Endothelial cell of umbilical vein (primary cell): ENCODE data around the gene CFAP107. TPM values are rescaled to one million over a fixed set of nuclear protein-coding genes. Genes with fewer than 3 reads are reported as not detected.
"Not testable (repeated sequence)": the region's sequence is repeated elsewhere in the genome, so short reads cannot be mapped to it uniquely, and the experiment has no call there.

ENCODE experiments used
- BruUV-seq: library from RNA; stranded (reverse); fragments of 400-500 nt; replicated peaks from 2 replicates; lab custom pipeline; 2021; lab: Mats Ljungman, UMichigan
- CTCF ChIA-PET: fragments of 300-600, 350-600 bp; sonication (Branson Sonifier 250); formaldehyde crosslinking; loops from one replicate; lab custom pipeline; 2021; ENCODE audit warnings: antibody characterized with exemption, inconsistent platforms; lab: Charles Lee
- POLR2A ChIA-PET: fragments of 300-600, 350-600 bp; sonication (Branson Sonifier 250); formaldehyde crosslinking; loops from one replicate; lab custom pipeline; 2021; ENCODE audit warnings: antibody characterized with exemption, inconsistent platforms; lab: Charles Lee
- DNase-seq: peaks from one replicate; pipeline ENCODE4 v3.0.0-alpha.2; 2011; ENCODE audit warnings: low read depth, low spot score
- FAIRE-seq: peaks from 2 replicates; lab custom pipeline; 2011; peaks lifted over from hg19 to GRCh38; lab: Jason Lieb, UNC
- H2AFZ ChIP-seq: 2 replicates; pipeline ENCODE4 v1.6.0; 2012; ENCODE audit warnings: low read depth, low read length, control low read depth, inconsistent platforms
- H3K27ac ChIP-seq: 2 replicates; pipeline ENCODE4 v1.5.1; 2011; ENCODE audit warnings: low read depth, mild to moderate bottlenecking, control low read depth, low read length, moderate library complexity; ENCODE audit not compliant: insufficient read depth
- H3K27me3 ChIP-seq, 2 experiments: 2 replicates each; pipeline versions ENCODE4 v1.6.0 to v1.6.1; 2011; ENCODE audit warnings: low read length in 2 of 2, mixed read lengths in 1 of 2; ENCODE audit not compliant: control insufficient read depth in 2 of 2, insufficient read depth in 2 of 2
- H3K36me3 ChIP-seq, 2 experiments: 2 replicates in 1 of 2; 3 replicates in 1 of 2; pipeline ENCODE4 v1.5.1; 2011; ENCODE audit warnings: low read length in 2 of 2, mild to moderate bottlenecking in 1 of 2, moderate library complexity in 1 of 2; ENCODE audit not compliant: control insufficient read depth in 2 of 2, insufficient read depth in 2 of 2; ENCODE audit errors: extremely low read depth in 1 of 2
- H3K4me1 ChIP-seq: 3 replicates; pipeline ENCODE4 v1.5.1; 2011; ENCODE audit warnings: mild to moderate bottlenecking, low read length; ENCODE audit not compliant: control insufficient read depth, insufficient read depth; ENCODE audit errors: extremely low read depth
- H3K4me2 ChIP-seq: 2 replicates; pipeline ENCODE4 v1.6.1; 2011; ENCODE audit warnings: low read length, control low read depth, mixed read lengths; ENCODE audit not compliant: insufficient read depth
- H3K4me3 ChIP-seq, 3 experiments: fragments of 200-600 bp in 1 of 3; sonication (generic), shearing (Covaris generic) in 1 of 3; replicated peaks in 1 of 3; 2 replicates each; pipeline ENCODE4 v1.5.1; 2011 to 2016; ENCODE audit warnings: control low read depth in 3 of 3, low read length in 3 of 3, mild to moderate bottlenecking in 2 of 3, inconsistent platforms in 1 of 3, low read depth in 1 of 3, moderate library complexity in 1 of 3; ENCODE audit not compliant: insufficient read depth in 1 of 3
- H3K79me2 ChIP-seq: 2 replicates; pipeline ENCODE4 v1.6.0; 2012; ENCODE audit warnings: low read length, inconsistent platforms; ENCODE audit not compliant: control insufficient read depth, insufficient read depth
- H3K9ac ChIP-seq: replicated peaks from 2 replicates; pipeline ENCODE3; 2011; ENCODE audit warnings: low read length, control low read depth; ENCODE audit not compliant: insufficient read depth; ENCODE audit errors: extremely low read depth
- H3K9me1 ChIP-seq: replicated peaks from 3 replicates; pipeline ENCODE4 v1.6.0; 2011; ENCODE audit warnings: mild to moderate bottlenecking, low read length; ENCODE audit not compliant: control insufficient read depth, insufficient read depth; ENCODE audit errors: extremely low read depth
- H3K9me3 ChIP-seq: replicated peaks from 2 replicates; pipeline ENCODE4 v1.5.1; 2012; ENCODE audit warnings: low read length, inconsistent platforms; ENCODE audit not compliant: control insufficient read depth, insufficient read depth
- H4K20me1 ChIP-seq: replicated peaks from 2 replicates; pipeline ENCODE3; 2011; ENCODE audit warnings: mild to moderate bottlenecking, low read length; ENCODE audit not compliant: control insufficient read depth, insufficient read depth; ENCODE audit errors: extremely low read depth
- EZH2 ChIP-seq: IDR thresholded peaks from 2 replicates; pipeline ENCODE4 v1.6.1; 2012; ENCODE audit warnings: borderline replicate concordance, low read depth, mild to moderate bottlenecking, moderate library complexity, low read length, inconsistent platforms; ENCODE audit not compliant: severe bottlenecking
- FOS ChIP-seq: IDR thresholded peaks from 2 replicates; pipeline ENCODE4 v1.6.1; 2011; ENCODE audit warnings: mild to moderate bottlenecking, low read length, moderate library complexity, borderline replicate concordance; ENCODE audit not compliant: insufficient read depth
- GATA2 ChIP-seq: IDR thresholded peaks from 2 replicates; pipeline ENCODE4 v1.7.0; 2011; ENCODE audit warnings: low read depth, mild to moderate bottlenecking, moderate library complexity, mixed read lengths, low read length; ENCODE audit not compliant: insufficient read length, insufficient read depth
- JUN ChIP-seq: IDR thresholded peaks from 2 replicates; pipeline ENCODE4 v1.6.1; 2011; ENCODE audit warnings: borderline replicate concordance, low read depth; ENCODE audit not compliant: insufficient read length, insufficient read depth
- MYC ChIP-seq: IDR thresholded peaks from one replicate; pipeline ENCODE4 v1.6.1; 2011; ENCODE audit warnings: mild to moderate bottlenecking, low read depth, low read length
- POLR2A ChIP-seq: IDR thresholded peaks from 2 replicates; pipeline ENCODE4 v1.6.1; 2012; ENCODE audit warnings: low read depth, mild to moderate bottlenecking, control low read depth, low read length
- POLR2AphosphoS5 ChIP-seq: IDR thresholded peaks from 2 replicates; pipeline ENCODE4 v1.6.1; 2012; ENCODE audit warnings: low read depth, mild to moderate bottlenecking, control low read depth, low read length, moderate library complexity; ENCODE audit not compliant: insufficient read depth
- dilution Hi-C: fragments of 300-500 bp; cut with MboI; formaldehyde crosslinking; loops from one replicate; pipeline ENCODE4 v1.15.0; 2019; ENCODE audit warnings: low sequenced_read_pairs; ENCODE audit not compliant: extremely low pct_ligation_motif_present
- intact Hi-C: fragments of 100-400 bp; cut with micrococcal nuclease; formaldehyde crosslinking; loops from one replicate; pipeline ENCODE4 v1.10.0; 2022
- polyA plus RNA-seq, 4 experiments: library from polyadenylated mRNA; depleted of rRNA in 3 of 4; stranded (reverse) in 3 of 4; unstranded in 1 of 4; fragments of >200 nt; gene quantifications; 2 replicates each; pipeline versions ENCODE4 v1.2.1 to v1.2.3, GENCODE V29; 2011 to 2012; ENCODE audit warnings: missing spikeins in 1 of 4
- total RNA-seq: library from RNA; stranded (reverse); gene quantifications from 2 replicates; pipeline ENCODE4 v1.2.3, GENCODE V29; 2021
- TF ChIP-seq, protein P1 (sequence below), 2 donors: IDR thresholded peaks; 1 replicate in 1 of 2; 2 replicates in 1 of 2; pipeline ENCODE4 v1.5.1; 2011; ENCODE audit warnings: low read length in 2 of 2, mild to moderate bottlenecking in 2 of 2, moderate library complexity in 2 of 2, control low read depth in 1 of 2, inconsistent platforms in 1 of 2, low read depth in 1 of 2; ENCODE audit not compliant: insufficient read depth in 1 of 2; ENCODE audit errors: extremely low read depth in 1 of 2
- TF ChIP-seq, protein P2 (sequence below): IDR thresholded peaks from 2 replicates; pipeline ENCODE4 v1.6.1; 2011; ENCODE audit not compliant: insufficient read depth, insufficient read length

Gene CFAP107
- total and polyA plus RNA-seq, 2 donors (not counting 3 experiments of a cell fraction or from before 2014, with no cell fraction given): not detected

DNA sequence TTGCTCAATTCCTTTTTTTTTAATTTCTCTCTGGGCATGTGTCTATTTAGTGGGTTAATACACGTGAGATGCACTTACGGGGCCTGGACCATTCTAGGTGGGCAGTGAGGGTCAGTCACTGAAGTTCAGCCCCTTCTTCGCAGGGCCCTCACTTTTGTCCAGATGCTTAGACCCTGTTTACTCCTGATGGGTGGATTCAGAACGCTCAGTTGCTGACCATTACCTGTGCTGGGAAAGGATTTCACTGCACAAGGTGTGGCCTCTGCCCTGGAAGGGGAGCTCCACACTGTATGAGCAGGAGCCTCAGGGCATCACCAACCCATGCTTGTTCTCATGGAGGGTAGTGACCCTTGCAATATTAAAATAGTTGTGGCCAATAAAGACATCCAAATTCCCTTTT, 32.1 kb downstream of the CFAP107 start:
- no peak for FAIRE-seq

DNA sequence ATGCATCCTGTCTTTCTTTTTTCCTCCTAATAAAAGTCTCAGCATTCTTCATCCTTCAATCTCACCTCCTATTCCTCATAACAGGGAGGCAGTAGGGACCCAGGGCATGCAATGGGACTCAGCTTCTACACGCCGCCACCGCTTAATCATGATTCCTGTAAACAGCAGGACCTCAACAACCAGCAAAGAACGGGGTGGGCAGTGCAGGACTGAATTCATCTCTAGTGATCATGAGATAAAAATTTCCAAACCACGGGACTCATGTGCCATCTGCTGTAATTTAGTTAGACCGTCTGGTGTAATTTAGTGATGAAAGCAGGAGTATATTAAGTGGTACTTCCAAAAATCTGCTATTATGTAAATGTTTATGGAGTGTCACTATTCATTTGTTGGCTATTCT, 32.9 kb downstream of the CFAP107 start:
- CTCF ChIA-PET: no interaction called here
- no peak overlapping the region for H3K4me2 ChIP-seq
- TF ChIP-seq FOS (no peak), POLR2A (no peak), EZH2 (no peak), MYC (no peak), POLR2AphosphoS5 (no peak), JUN (no peak), GATA2 (no peak)
- TF ChIP-seq, protein P1, sequence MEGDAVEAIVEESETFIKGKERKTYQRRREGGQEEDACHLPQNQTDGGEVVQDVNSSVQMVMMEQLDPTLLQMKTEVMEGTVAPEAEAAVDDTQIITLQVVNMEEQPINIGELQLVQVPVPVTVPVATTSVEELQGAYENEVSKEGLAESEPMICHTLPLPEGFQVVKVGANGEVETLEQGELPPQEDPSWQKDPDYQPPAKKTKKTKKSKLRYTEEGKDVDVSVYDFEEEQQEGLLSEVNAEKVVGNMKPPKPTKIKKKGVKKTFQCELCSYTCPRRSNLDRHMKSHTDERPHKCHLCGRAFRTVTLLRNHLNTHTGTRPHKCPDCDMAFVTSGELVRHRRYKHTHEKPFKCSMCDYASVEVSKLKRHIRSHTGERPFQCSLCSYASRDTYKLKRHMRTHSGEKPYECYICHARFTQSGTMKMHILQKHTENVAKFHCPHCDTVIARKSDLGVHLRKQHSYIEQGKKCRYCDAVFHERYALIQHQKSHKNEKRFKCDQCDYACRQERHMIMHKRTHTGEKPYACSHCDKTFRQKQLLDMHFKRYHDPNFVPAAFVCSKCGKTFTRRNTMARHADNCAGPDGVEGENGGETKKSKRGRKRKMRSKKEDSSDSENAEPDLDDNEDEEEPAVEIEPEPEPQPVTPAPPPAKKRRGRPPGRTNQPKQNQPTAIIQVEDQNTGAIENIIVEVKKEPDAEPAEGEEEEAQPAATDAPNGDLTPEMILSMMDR (IDR thresholded peaks at IDR 0.05; ENCODE audit: extremely low read depth in 1 of 2, insufficient read depth in 1 of 2, low read depth in 1 of 2, low read length in 2 of 2): no peak
- TF ChIP-seq, protein P2, sequence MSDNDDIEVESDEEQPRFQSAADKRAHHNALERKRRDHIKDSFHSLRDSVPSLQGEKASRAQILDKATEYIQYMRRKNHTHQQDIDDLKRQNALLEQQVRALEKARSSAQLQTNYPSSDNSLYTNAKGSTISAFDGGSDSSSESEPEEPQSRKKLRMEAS: no peak
- no peak for FAIRE-seq
- BruUV-seq: no TSS peak
- no peaks in the 10 kb centered on the region for H3K9me3 ChIP-seq
- DNase-seq: no peak
- dilution Hi-C loops: no loop called here
- intact Hi-C loops: no loop called here
- no peaks in the 10 kb centered on the region for H3K79me2 ChIP-seq
- no peaks in the 10 kb centered on the region for H3K4me1 ChIP-seq
- H3K36me3 ChIP-seq: no peaks in the 10 kb centered on the region
- no peaks in the 10 kb centered on the region for H3K27me3 ChIP-seq
- POLR2A ChIA-PET: no interaction called here
- no peak overlapping the region for H3K9ac ChIP-seq
- no peaks in the 10 kb centered on the region for H3K9me1 ChIP-seq
- H3K27ac ChIP-seq: no peak overlapping the region
- H3K4me3 ChIP-seq: no peak overlapping the region
- no peaks in the 10 kb centered on the region for H4K20me1 ChIP-seq
- no peak overlapping the region for H2AFZ ChIP-seq

More for the DNA sequence above, 32.1 kb downstream of the CFAP107 start:
- intact Hi-C loops: no loop called here
- TF ChIP-seq EZH2: no peak
- no peak for TF ChIP-seq POLR2A
- TF ChIP-seq JUN: no peak
- BruUV-seq: no TSS peak
- no peak overlapping the region for H3K4me3 ChIP-seq
- POLR2A ChIA-PET: no interaction called here
- no peaks in the 10 kb centered on the region for H3K79me2 ChIP-seq
- H3K9me1 ChIP-seq: no peaks in the 10 kb centered on the region
- H3K27ac ChIP-seq: no peak overlapping the region
- no peak for DNase-seq
- no peak overlapping the region for H2AFZ ChIP-seq
- dilution Hi-C loops: no loop called here
- CTCF ChIA-PET: no interaction called here
- H3K9ac ChIP-seq: no peak overlapping the region
- H3K4me1 ChIP-seq: no peaks in the 10 kb centered on the region
- no peaks in the 10 kb centered on the region for H3K27me3 ChIP-seq
- H3K4me2 ChIP-seq: no peak overlapping the region
- no peaks in the 10 kb centered on the region for H3K9me3 ChIP-seq
- H3K36me3 ChIP-seq: no peaks in the 10 kb centered on the region
- no peaks in the 10 kb centered on the region for H4K20me1 ChIP-seq

DNA sequence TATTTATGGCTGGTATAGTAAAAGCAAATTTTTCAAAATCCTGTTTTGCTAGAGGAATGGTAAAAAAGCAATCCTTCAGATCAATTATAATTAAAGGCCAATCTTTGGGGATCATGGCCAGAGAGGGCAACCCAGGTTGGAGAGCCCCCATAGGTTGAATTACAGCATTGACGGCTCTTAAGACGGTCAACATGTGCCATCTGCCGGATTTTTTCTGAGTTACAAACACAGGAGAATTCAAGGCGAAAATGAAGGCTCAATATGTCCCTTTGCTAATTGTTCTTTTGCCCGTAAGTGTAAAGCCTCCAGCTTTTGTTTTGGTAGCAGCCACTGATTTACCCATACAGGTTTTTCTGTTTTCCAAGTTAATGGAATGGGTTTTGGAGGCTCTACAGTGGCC, 35.5 kb downstream of the CFAP107 start:
- H3K79me2 ChIP-seq, H3K4me3 ChIP-seq, dilution Hi-C loops, BruUV-seq, H3K9me1 ChIP-seq, H3K4me1 ChIP-seq, H4K20me1 ChIP-seq, H3K36me3 ChIP-seq, H3K4me2 ChIP-seq, H3K9me3 ChIP-seq, FAIRE-seq, H3K9ac ChIP-seq, intact Hi-C loops, H3K27me3 ChIP-seq, H3K27ac ChIP-seq, CTCF ChIA-PET, DNase-seq, H2AFZ ChIP-seq, POLR2A ChIA-PET: not testable (repeated sequence)
